Kidney (tissue), 14 donors: ENCODE measurements around the gene STON1. TPM values are rescaled to one million over a fixed set of nuclear protein-coding genes. Genes with fewer than 3 reads are reported as not detected.

Experiments
- DNase-seq, 5 donors: peaks; one replicate each; pipeline ENCODE4 v3.0.0-alpha.2; 2013 to 2020
- FAIRE-seq: peaks from 2 replicates; lab custom pipeline; 2012; peaks lifted over from hg19 to GRCh38; lab: Jason Lieb, UNC
- H3K27ac ChIP-seq, 2 donors: one replicate each; pipeline ENCODE4 v1.7.0; 2013; ENCODE audit warnings: low read depth in 2 of 2, low read length in 2 of 2, inconsistent platforms in 1 of 2
- H3K27me3 ChIP-seq: one replicate; pipeline ENCODE4 v1.7.1; 2013; ENCODE audit warnings: low read length, inconsistent platforms; ENCODE audit not compliant: control insufficient read depth, insufficient read depth
- H3K36me3 ChIP-seq, 3 donors: one replicate each; pipeline versions ENCODE4 v1.7.0 to v1.7.1; 2013; ENCODE audit warnings: low read length in 3 of 3, control low read depth in 1 of 3, inconsistent platforms in 1 of 3; ENCODE audit not compliant: insufficient read depth in 3 of 3, control insufficient read depth in 2 of 3
- H3K4me1 ChIP-seq, 3 donors: one replicate each; pipeline versions ENCODE4 v1.7.0 to v1.7.1; 2013; ENCODE audit warnings: low read length in 3 of 3, inconsistent platforms in 1 of 3, low read depth in 1 of 3; ENCODE audit not compliant: control insufficient read depth in 2 of 3, insufficient read depth in 2 of 3
- H3K4me3 ChIP-seq, 3 donors: one replicate each; pipeline versions ENCODE4 v1.7.0 to v1.8.1; 2013; ENCODE audit warnings: low read length in 3 of 3, control low read depth in 1 of 3, inconsistent platforms in 1 of 3
- H3K9ac ChIP-seq, 3 donors: one replicate each; pipeline versions ENCODE4 v1.7.0 to v1.7.1; 2013; ENCODE audit warnings: low read length in 3 of 3, control low read depth in 1 of 3, inconsistent platforms in 1 of 3
- H3K9me3 ChIP-seq, 3 donors: one replicate each; pipeline versions ENCODE4 v1.7.0 to v1.7.1; 2013; ENCODE audit warnings: low read length in 3 of 3, control low read depth in 1 of 3, inconsistent platforms in 1 of 3; ENCODE audit not compliant: control insufficient read depth in 2 of 3, insufficient read depth in 1 of 3
- intact Hi-C: fragments of 100-400 bp; cut with DNase I; formaldehyde crosslinking; loops from one replicate; pipeline ENCODE4 v1.11.1; 2022
- polyA plus RNA-seq: library from polyadenylated mRNA; stranded (reverse); fragments of 350-450 nt; fragmentation: Illumina TruSeq; extraction: RNeasy Lipid Tissue Mini Kit (QIAGEN cat#74804); gene quantifications from one replicate; pipeline ENCODE4 v1.2.3, GENCODE V29; 2014; ENCODE audit warnings: low read depth, low replicate concordance; ENCODE audit not compliant: insufficient read depth
- total RNA-seq: library from RNA; stranded (reverse); fragmentation: NEBNext Ultra II Directional; extraction: Animal tissue kit (Norgen Biotek cat#: 25700); gene quantifications from one replicate; pipeline ENCODE4 v1.2.1, GENCODE V29; 2021
- TF ChIP-seq, protein P1 (sequence below): IDR thresholded peaks from 3 replicates; pipeline ENCODE4 v1.5.1; 2012; ENCODE audit warnings: mild to moderate bottlenecking, moderate library complexity, borderline replicate concordance; ENCODE audit not compliant: insufficient read depth; ENCODE audit errors: extremely low read depth
- donor health status: control.
- donor health status: control.
- donor health status: control.
- donor health status: control.
- donor health status: control.
- donor health status: DM: yes; HTN: yes; CAD: no.
- donor health status: Normal renal cell carcinoma (clear cell type).

Gene STON1
- total and polyA plus RNA-seq, 2 donors from 2014 or later: 5.8 to 15.7 TPM

DNA sequence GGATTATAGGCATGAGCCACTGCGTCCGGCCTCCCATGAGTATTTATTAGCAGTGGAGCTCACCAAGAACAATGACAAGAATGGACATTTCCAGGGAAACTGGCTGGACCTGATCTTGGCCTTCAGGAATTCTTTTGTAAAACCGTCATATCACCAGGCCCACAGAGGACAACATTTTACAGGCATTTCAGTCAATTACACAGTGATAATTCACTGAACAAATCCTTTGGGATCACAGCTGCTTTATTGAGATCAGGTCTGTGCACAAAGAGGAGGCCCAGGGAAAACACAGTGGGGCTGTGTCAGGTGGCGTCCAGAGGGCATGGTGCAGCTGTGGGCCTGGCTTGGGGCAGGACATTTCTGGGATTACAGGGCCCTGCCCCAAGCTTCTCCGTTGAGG is 57.6 kb downstream of the STON1 start:
- TF ChIP-seq, protein P1, sequence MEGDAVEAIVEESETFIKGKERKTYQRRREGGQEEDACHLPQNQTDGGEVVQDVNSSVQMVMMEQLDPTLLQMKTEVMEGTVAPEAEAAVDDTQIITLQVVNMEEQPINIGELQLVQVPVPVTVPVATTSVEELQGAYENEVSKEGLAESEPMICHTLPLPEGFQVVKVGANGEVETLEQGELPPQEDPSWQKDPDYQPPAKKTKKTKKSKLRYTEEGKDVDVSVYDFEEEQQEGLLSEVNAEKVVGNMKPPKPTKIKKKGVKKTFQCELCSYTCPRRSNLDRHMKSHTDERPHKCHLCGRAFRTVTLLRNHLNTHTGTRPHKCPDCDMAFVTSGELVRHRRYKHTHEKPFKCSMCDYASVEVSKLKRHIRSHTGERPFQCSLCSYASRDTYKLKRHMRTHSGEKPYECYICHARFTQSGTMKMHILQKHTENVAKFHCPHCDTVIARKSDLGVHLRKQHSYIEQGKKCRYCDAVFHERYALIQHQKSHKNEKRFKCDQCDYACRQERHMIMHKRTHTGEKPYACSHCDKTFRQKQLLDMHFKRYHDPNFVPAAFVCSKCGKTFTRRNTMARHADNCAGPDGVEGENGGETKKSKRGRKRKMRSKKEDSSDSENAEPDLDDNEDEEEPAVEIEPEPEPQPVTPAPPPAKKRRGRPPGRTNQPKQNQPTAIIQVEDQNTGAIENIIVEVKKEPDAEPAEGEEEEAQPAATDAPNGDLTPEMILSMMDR: no peak
- no peaks in the 10 kb centered on the region for H3K36me3 ChIP-seq

GRCh38 chr2:48587961-48588360 is 58.0 kb downstream of the STON1 start:
- no peak for DNase-seq
- no peaks in the 10 kb centered on the region for H3K36me3 ChIP-seq
- intact Hi-C loops: no loop called here
- H3K4me3 ChIP-seq: no peak overlapping the region
- TF ChIP-seq, protein P1: no peak
- FAIRE-seq: no peak
- H3K27ac ChIP-seq: no peak overlapping the region
- H3K9me3 ChIP-seq: no peaks in the 10 kb centered on the region
- H3K9ac ChIP-seq: no peak overlapping the region
- H3K27me3 ChIP-seq: no peaks in the 10 kb centered on the region
- H3K4me1 ChIP-seq: peaks cover 0 to 3% (median 0%) of the 10 kb centered on the region in 3 donors

More for the DNA sequence above, 57.6 kb downstream of the STON1 start:
- Histone ChIP-seq H3K27me3 (no peaks in the 10 kb centered on the region), H3K9ac (no peak overlapping the region), H3K4me1 (peaks cover 0 to 3% (median 0%) of the 10 kb centered on the region in 3 donors), H3K9me3 (no peaks in the 10 kb centered on the region), H3K4me3 (no peak overlapping the region), H3K27ac (no peak overlapping the region)
- no peak for DNase-seq
- FAIRE-seq: no peak
- intact Hi-C loops: no loop called here

DNA sequence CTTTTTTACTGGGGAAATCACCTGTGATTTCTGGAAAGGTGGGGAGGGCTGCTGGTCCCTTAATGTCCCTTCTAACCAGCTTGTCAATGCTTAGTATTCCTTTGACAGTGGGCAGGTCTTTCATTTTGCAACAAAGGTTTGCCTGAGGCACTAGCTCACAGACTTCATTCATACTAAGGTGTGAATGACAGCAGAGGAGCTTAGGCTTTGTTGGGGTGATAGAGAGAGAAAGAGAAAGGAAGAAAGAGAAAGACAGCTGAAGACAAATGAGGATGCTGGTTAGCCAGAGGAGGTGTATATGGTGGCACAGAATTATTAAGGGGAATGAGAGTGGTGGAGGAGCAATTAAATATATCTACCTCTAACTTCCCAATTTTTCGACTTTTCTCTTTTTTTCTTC is 58.8 kb downstream of the STON1 start:
- Histone ChIP-seq H3K36me3 (no peaks in the 10 kb centered on the region), H3K27me3 (no peaks in the 10 kb centered on the region), H3K4me3 (no peak overlapping the region), H3K27ac (no peak overlapping the region), H3K9me3 (no peaks in the 10 kb centered on the region), H3K4me1 (peaks cover 0 to 3% (median 0%) of the 10 kb centered on the region in 3 donors), H3K9ac (no peak overlapping the region)
- TF ChIP-seq, protein P1: no peak
- FAIRE-seq (no peak), DNase-seq (no peak)
- intact Hi-C loops: no loop called here
